SK-N-SH (cell line): ENCODE measurements around the gene DENND6A. TPM values are rescaled to one million over a fixed set of nuclear protein-coding genes. Genes with fewer than 3 reads are reported as not detected.

Experiments
- CTCF ChIA-PET: fragments of 300-600, 350-600 bp; formaldehyde crosslinking; extraction: SDS; loops from one replicate; lab custom pipeline; 2021; lab: Yijun Ruan, JAX
- POLR2A ChIA-PET: fragments of 350-600 bp; sonication (Branson Sonifier 250); formaldehyde crosslinking; extraction: SDS; loops from one replicate; lab custom pipeline; 2020; ENCODE audit warnings: antibody characterized with exemption, inconsistent platforms; lab: Yijun Ruan, JAX
- DNase-seq: peaks from one replicate; pipeline ENCODE4 v3.0.0; 2012
- H2AFZ ChIP-seq: fragments of 200-600 bp; sonication (generic); 2 replicates; pipeline ENCODE4 v1.8.1; 2016; ENCODE audit warnings: antibody characterized with exemption, mild to moderate bottlenecking, low read depth
- H3F3A ChIP-seq: fragments of 200-600 bp; sonication (generic); replicated peaks from 2 replicates; pipeline ENCODE3; 2016; ENCODE audit warnings: antibody characterized with exemption, mild to moderate bottlenecking; ENCODE audit not compliant: insufficient read depth
- H3K27ac ChIP-seq, 2 experiments: fragments of 200-500 bp in 1 of 2; fragments of 200-600 bp in 1 of 2; sonication (Bioruptor generic) in 1 of 2; sonication (generic), shearing (Covaris generic) in 1 of 2; 2 replicates each; pipeline versions ENCODE4 v1.5.1 to v1.6.1; 2014 to 2016; ENCODE audit warnings: low read depth in 2 of 2, inconsistent platforms in 1 of 2, low read length in 1 of 2, mild to moderate bottlenecking in 1 of 2, mixed read lengths in 1 of 2
- H3K27me3 ChIP-seq: fragments of 200-600 bp; sonication (generic), shearing (Covaris generic); 2 replicates; pipeline ENCODE4 v1.6.1; 2016; ENCODE audit warnings: mixed run types; ENCODE audit not compliant: insufficient read depth
- H3K36me3 ChIP-seq, 2 experiments: fragments of 200-500 bp in 1 of 2; fragments of 200-600 bp in 1 of 2; sonication (Bioruptor generic) in 1 of 2; sonication (generic) in 1 of 2; replicated peaks in 1 of 2; 2 replicates each; pipeline versions ENCODE3 to v1.5.1; 2014 to 2016; ENCODE audit warnings: low read length in 1 of 2, mild to moderate bottlenecking in 1 of 2; ENCODE audit not compliant: insufficient read depth in 2 of 2, control insufficient read depth in 1 of 2
- H3K4me1 ChIP-seq, 2 experiments: fragments of 200-500 bp in 1 of 2; fragments of 200-600 bp in 1 of 2; sonication (Bioruptor generic) in 1 of 2; sonication (generic), shearing (Covaris generic) in 1 of 2; 2 replicates each; pipeline versions ENCODE4 v1.5.1 to v1.6.1; 2014 to 2016; ENCODE audit warnings: low read depth in 1 of 2, low read length in 1 of 2, mixed run types in 1 of 2; ENCODE audit not compliant: insufficient read depth in 2 of 2, control insufficient read depth in 1 of 2
- H3K4me2 ChIP-seq: fragments of 200-600 bp; sonication (generic), shearing (Covaris generic); 2 replicates; pipeline ENCODE4 v1.6.1; 2017; ENCODE audit warnings: mixed run types
- H3K4me3 ChIP-seq, 2 experiments: fragments of 200-500 bp in 1 of 2; fragments of 200-600 bp in 1 of 2; sonication (Bioruptor generic) in 1 of 2; sonication (generic), shearing (Covaris generic) in 1 of 2; 2 replicates each; pipeline versions ENCODE4 v1.5.1 to v1.8.1; 2014 to 2016; ENCODE audit warnings: low read depth in 2 of 2, inconsistent platforms in 1 of 2, low read length in 1 of 2, mild to moderate bottlenecking in 1 of 2, mixed read lengths in 1 of 2, moderate library complexity in 1 of 2
- H3K79me2 ChIP-seq: fragments of 200-600 bp; sonication (generic); 2 replicates; pipeline ENCODE4 v1.8.1; 2017; ENCODE audit warnings: mild to moderate bottlenecking; ENCODE audit not compliant: insufficient read depth
- H3K9ac ChIP-seq: fragments of 200-600 bp; sonication (generic); 2 replicates; pipeline ENCODE4 v1.6.1; 2017; ENCODE audit warnings: mixed run types
- H3K9me2 ChIP-seq: fragments of 200-600 bp; sonication (generic); 2 replicates; pipeline ENCODE4 v1.6.1; 2017; ENCODE audit warnings: mixed run types
- H3K9me3 ChIP-seq: fragments of 200-600 bp; sonication (generic); 2 replicates; pipeline ENCODE4 v1.6.1; 2017; ENCODE audit warnings: mixed run types, mild to moderate bottlenecking, moderate library complexity
- H4K20me1 ChIP-seq: fragments of 200-600 bp; sonication (generic); 2 replicates; pipeline ENCODE4 v1.6.1; 2017; ENCODE audit warnings: mild to moderate bottlenecking, mixed run types; ENCODE audit not compliant: insufficient read depth
- CHD2 ChIP-seq: fragments of 150-350 bp; IDR thresholded peaks from 2 replicates; pipeline ENCODE4 v1.6.1; 2018; ENCODE audit warnings: low read length; ENCODE audit not compliant: partially characterized antibody
- EZH2phosphoT487 ChIP-seq: fragments of 200-600 bp; sonication (generic); IDR thresholded peaks from 2 replicates; pipeline ENCODE4 v1.6.1; 2017; ENCODE audit warnings: low read depth, mixed run types, mild to moderate bottlenecking, antibody characterized with exemption, moderate library complexity, borderline replicate concordance
- FOSL2 ChIP-seq: IDR thresholded peaks from 2 replicates; pipeline ENCODE4 v1.4.0; 2012; ENCODE audit warnings: low read depth, mild to moderate bottlenecking, moderate library complexity, borderline replicate concordance
- FOXJ3 ChIP-seq: sonication (generic); formaldehyde crosslinking; IDR thresholded peaks from 2 replicates; pipeline ENCODE4 v1.5.1; 2020; ENCODE audit warnings: mild to moderate bottlenecking, missing genetic modification reagents
- FOXM1 ChIP-seq: IDR thresholded peaks from 2 replicates; pipeline ENCODE4 v1.4.0; 2012; ENCODE audit warnings: low read depth, mild to moderate bottlenecking
- GATA2 ChIP-seq: sonication (generic); formaldehyde crosslinking; IDR thresholded peaks from 2 replicates; pipeline ENCODE4 v1.5.0; 2020; ENCODE audit warnings: mild to moderate bottlenecking, missing genetic modification reagents
- IRF3 ChIP-seq: fragments of 150-350 bp; IDR thresholded peaks from 2 replicates; pipeline ENCODE4 v1.6.1; 2016; ENCODE audit warnings: mild to moderate bottlenecking, low read depth, low read length
- JUND ChIP-seq: IDR thresholded peaks from 2 replicates; pipeline ENCODE4 v1.4.0; 2012
- MAX ChIP-seq: IDR thresholded peaks from 2 replicates; pipeline ENCODE4 v1.4.0; 2012; ENCODE audit warnings: low read depth
- MXI1 ChIP-seq: IDR thresholded peaks from 2 replicates; pipeline ENCODE4 v1.6.1; 2012; ENCODE audit warnings: mild to moderate bottlenecking, low read depth, low read length, improper control_type of control experiment
- NRF1 ChIP-seq: IDR thresholded peaks from 2 replicates; pipeline ENCODE4 v1.6.1; 2012; ENCODE audit warnings: low read depth, mild to moderate bottlenecking, low read length
- PBX3 ChIP-seq: IDR thresholded peaks from 2 replicates; pipeline ENCODE4; 2012
- RAD21 ChIP-seq: IDR thresholded peaks from 2 replicates; pipeline ENCODE4 v1.6.1; 2012; ENCODE audit warnings: mild to moderate bottlenecking, low read length
- RCOR1 ChIP-seq: fragments of 150-350 bp; IDR thresholded peaks from 2 replicates; pipeline ENCODE4 v1.6.1; 2017; ENCODE audit warnings: antibody characterized with exemption, low read length
- REST ChIP-seq: IDR thresholded peaks from 2 replicates; pipeline ENCODE4 v1.6.1; 2012; ENCODE audit warnings: mild to moderate bottlenecking, low read depth, low read length, moderate library complexity
- RFX5 ChIP-seq: IDR thresholded peaks from 2 replicates; pipeline ENCODE4 v1.6.1; 2012; ENCODE audit warnings: mild to moderate bottlenecking, improper control_type of control experiment, low read length
- RXRA ChIP-seq: IDR thresholded peaks from 2 replicates; pipeline ENCODE4 v1.4.0; 2012; ENCODE audit warnings: low read depth, mild to moderate bottlenecking, borderline replicate concordance
- SIN3A ChIP-seq: IDR thresholded peaks from 2 replicates; pipeline ENCODE4 v1.6.1; 2012; ENCODE audit warnings: low read depth, mild to moderate bottlenecking, low read length, moderate library complexity, borderline replicate concordance
- TAF1 ChIP-seq: IDR thresholded peaks from 2 replicates; pipeline ENCODE4 v1.6.1; 2012; ENCODE audit warnings: low read depth, mild to moderate bottlenecking, low read length, moderate library complexity, borderline replicate concordance
- TCF12 ChIP-seq: IDR thresholded peaks from 2 replicates; pipeline ENCODE4 v1.4.0; 2012
- TEAD4 ChIP-seq: IDR thresholded peaks from 2 replicates; pipeline ENCODE4 v1.4.0; 2012; ENCODE audit warnings: mild to moderate bottlenecking, borderline replicate concordance; ENCODE audit not compliant: insufficient read depth
- USF1 ChIP-seq: IDR thresholded peaks from 2 replicates; pipeline ENCODE4 v1.4.0; 2012; ENCODE audit warnings: low read depth, borderline replicate concordance
- YY1 ChIP-seq: IDR thresholded peaks from 2 replicates; pipeline ENCODE4 v1.4.0; 2012; ENCODE audit warnings: low read depth, mild to moderate bottlenecking
- ZBTB33 ChIP-seq: IDR thresholded peaks from 2 replicates; pipeline ENCODE4 v1.4.0; 2012; ENCODE audit warnings: low read depth, borderline replicate concordance
- WGBS: methylation state at CpG from one replicate; pipeline ENCODE4 v1.1.6; 2017; ENCODE audit warnings: low lambda C conversion rate; 5-methylcytosine and 5-hydroxymethylcytosine counted together
- polyA plus RNA-seq, 3 experiments: library from polyadenylated mRNA; depleted of rRNA; stranded (reverse); fragments of >200 nt; gene quantifications; 2 replicates each; pipeline ENCODE4 v1.2.3, GENCODE V29; 2012

The DENND6A gene
- polyA plus RNA-seq, 1 of the 3 experiments (the other 2 are of a cell fraction): 5.8 TPM

GRCh38 chr3:57596495-57597126 is 96.3 kb downstream of the DENND6A start:
- peaks cover 3 to 13% of the 10 kb centered on the region in 2 experiments; a peak in 3 of 4 replicates for H3K4me1 ChIP-seq
- H3K9me2 ChIP-seq: no peaks in the 10 kb centered on the region
- peak overlapping the region; percentile 99 for H3K9ac ChIP-seq
- H3K4me2 ChIP-seq: peak overlapping the region; percentile 89
- peaks cover 10 to 37% of the 10 kb centered on the region in 2 experiments for H3K36me3 ChIP-seq
- ChIA-PET POLR2A (interaction anchor here (0.6 to 3.5 kb wide), 4 partner anchors 40 to 1335 kb away, joined by 4 to 19 read pairs (median 4); partner anchors contain the start of genes PDE12 and SLMAP), CTCF (interaction anchor here (1.1 kb wide), 1 partner anchor 257 kb away, joined by 5 read pairs; no protein-coding TSS in a partner anchor)
- peak overlapping the region; percentile 96 to 100 for H3K27ac ChIP-seq
- under 1% methylated on average over 28 of the region's 31 CpGs for WGBS
- peak; percentile 64 for DNase-seq
- H4K20me1 ChIP-seq: peaks cover 48% of the 10 kb centered on the region
- no peaks in the 10 kb centered on the region for H3K27me3 ChIP-seq
- peaks cover 30% of the 10 kb centered on the region for H3F3A ChIP-seq
- peaks cover 74% of the 10 kb centered on the region for H3K79me2 ChIP-seq
- H3K9me3 ChIP-seq: no peaks in the 10 kb centered on the region
- no peak overlapping the region for H2AFZ ChIP-seq
- H3K4me3 ChIP-seq: peak overlapping the region; percentile 91
- TF ChIP-seq NRF1 (no peak), GATA2 (CRISPR knock-in tag) (no peak), RAD21 (no peak), IRF3 (no peak), MAX (0 out of 2 replicates have a peak, but pooled peaks have one; percentile 51), TCF12 (peak; percentile 34; the same call in 1 of the 2 replicates), FOSL2 (no peak), CHD2 (no peak), TEAD4 (no peak), RXRA (no peak), FOXJ3 (CRISPR knock-in tag) (no peak; the same call in 1 of the 2 replicates), MXI1 (no peak; the same call in 1 of the 2 replicates), ZBTB33 (no peak), YY1 (no peak), REST (peak; percentile 51; the same call in 1 of the 2 replicates), RCOR1 (no peak), USF1 (no peak), SIN3A (peak; percentile 88; the same call in 1 of the 2 replicates), FOXM1 (no peak), RFX5 (no peak), TAF1 (peak; percentile 26; the same call in 1 of the 2 replicates), EZH2phosphoT487 (no peak), JUND (no peak), PBX3 (peak; percentile 6; the same call in 1 of the 2 replicates)
